Cardiac fibroblast (primary cell): ENCODE measurements around the gene TMEM273.

ENCODE experiments used
- DNase-seq, 2 donors: peaks; one replicate each; pipeline versions ENCODE4 v3.0.0 to v3.0.0-alpha.2; 2010; ENCODE audit warnings: low read depth in 2 of 2
- H3K4me3 ChIP-seq, 2 donors: replicated peaks in 1 of 2; 1 replicate in 1 of 2; 2 replicates in 1 of 2; pipeline ENCODE4 v1.5.1; 2011; ENCODE audit warnings: low read depth in 2 of 2, low read length in 2 of 2, mild to moderate bottlenecking in 2 of 2, moderate library complexity in 1 of 2
- CTCF ChIP-seq: IDR thresholded peaks from one replicate; pipeline ENCODE4 v1.5.1; 2011; ENCODE audit warnings: low read depth, mild to moderate bottlenecking, low read length, inconsistent platforms

The TMEM273 gene

GRCh38 chr10:49173853-49174252 is 14.3 kb downstream of the TMEM273 start:
- TF ChIP-seq CTCF, result no peak
- H3K4me3 ChIP-seq, result no peak overlapping the region
- no peak for DNase-seq

- no peak for TF ChIP-seq CTCF
- no peak for DNase-seq
- H3K4me3 ChIP-seq, result no peak overlapping the region
Observed at GRCh38 chr10:49173201-49173772, 14.9 kb downstream of the TMEM273 start.

- DNase-seq, result no peak
- TF ChIP-seq CTCF, result no peak
- H3K4me3 ChIP-seq, result no peak overlapping the region
Observed at GRCh38 chr10:49172777-49173132, 15.4 kb downstream of the TMEM273 start.

- no peak for DNase-seq
- TF ChIP-seq CTCF, result no peak
- no peak overlapping the region for H3K4me3 ChIP-seq
Observed at GRCh38 chr10:49172061-49172776, 16.0 kb downstream of the TMEM273 start.

GRCh38 chr10:49171326-49172060 is 16.7 kb downstream of the TMEM273 start:
- DNase-seq, result no peak
- no peak for TF ChIP-seq CTCF
- H3K4me3 ChIP-seq, result no peak overlapping the region

- no peak for DNase-seq
- no peak overlapping the region for H3K4me3 ChIP-seq
- no peak for TF ChIP-seq CTCF
Observed at GRCh38 chr10:49170632-49171325, 17.4 kb downstream of the TMEM273 start.
